Placental epithelial cell (primary cell): ENCODE measurements around the gene LIN7A. TPM values are rescaled to one million over a fixed set of nuclear protein-coding genes. Genes with fewer than 3 reads are reported as not detected.

Source experiments
- small RNA-seq: library from RNA; depleted of rRNA; stranded (forward); fragments of <200 nt; gene quantifications from one replicate; pipeline ENCODE3, GENCODE V24; 2012
- total RNA-seq: library from RNA; depleted of rRNA; stranded (reverse); fragments of >200 nt; gene quantifications from 2 replicates; pipeline ENCODE4 v1.2.3, GENCODE V29; 2012

LIN7A gene
- 1.2 and 2.7 TPM in 2 replicates for total RNA-seq

GRCh38 chr12:80937391-80938238 is at the start of gene LIN7A:
TSS of gene LIN7A (minus strand) at chr12:80937934. CDS start at chr12:80937722, 212 bp downstream.

Small RNAs within 50 kb of the gene (small RNA-seq; reads per million reads assigned to genes)
- gene MIR617 (not detected), gene MIR618 (not detected)

Other genes with a start within 250 kb of the LIN7A start
- not detected in 2 replicates for gene MYF6, start 230.3 kb downstream of the LIN7A start, total RNA-seq
- not detected in 2 replicates for gene MYF5, start 221.0 kb downstream of the LIN7A start, total RNA-seq
- gene ACSS3, start 140.1 kb upstream of the LIN7A start, total RNA-seq: 0.22 and 1.2 TPM in 2 replicates